Measurements from ENCODE around the gene HAUS5. TPM values are rescaled to one million over a fixed set of nuclear protein-coding genes. Genes with fewer than 3 reads are reported as not detected.
A peak's percentile ranks its signal among the peaks of the same experiment; 100 is the strongest.

HAUS5 gene
- total RNA-seq, 1 donor from 2014 or later, result 36.1 TPM

GRCh38 chr19:35623327-35624010 lies 10.9 kb downstream of the HAUS5 start:
- Mint-ChIP-seq H3K27me3 (no peaks in the 10 kb centered on the region), H3K9me3 (no peaks in the 10 kb centered on the region), H3K27ac (no peak overlapping the region), H3K4me1 (peaks cover 4% of the 10 kb centered on the region), H3K4me3 (no peak overlapping the region), H3K36me3 (ENCODE audit: low read depth) (peaks cover 29% of the 10 kb centered on the region)
- POLR2A ChIA-PET, result interaction anchor here (0.6 to 1.7 kb wide), 5 partner anchors 11 to 35 kb away, joined by 3 to 20 read pairs (median 5); partner anchors contain the start of gene HAUS5
- DNase-seq (no peak), ATAC-seq (ENCODE audit: low read depth) (no peak)
- CTCF ChIA-PET, result no interaction called here
- no peak for TF ChIP-seq CTCF (IDR thresholded peaks at IDR 0.05)
- intact Hi-C loops (cut with micrococcal nuclease), result no loop called here

- intact Hi-C loops (cut with micrococcal nuclease), result loop anchor here (1.0 to 2.0 kb wide), 5 partner anchors 16 to 89 kb away; partner anchors contain the start of genes COX6B1 and HAUS5
Observed at GRCh38 chr19:35628264-35628564, 15.7 kb downstream of the HAUS5 start.

GRCh38 chr19:35628565-35629331 lies 16.2 kb downstream of the HAUS5 start, which contains the start of gene RBM42:
TSS of gene RBM42 (plus strand) at chr19:35629036. CDS start at chr19:35629154, 118 bp downstream.
- peak; percentile 99 for ATAC-seq (ENCODE audit: low read depth)
- POLR2A ChIA-PET, result interaction anchor here (1.0 to 2.3 kb wide), 4 partner anchors 15 to 19 kb away, joined by 3 to 13 read pairs (median 6); partner anchors contain the start of genes COX6B1 and HAUS5
- intact Hi-C loops (cut with micrococcal nuclease), result loop anchor here (1.0 to 2.0 kb wide), 5 partner anchors 16 to 89 kb away; partner anchors contain the start of genes COX6B1 and HAUS5

More at GRCh38 chr19:35628264-35628564, 15.7 kb downstream of the HAUS5 start:
- ATAC-seq (ENCODE audit: low read depth), result no peak
- Mint-ChIP-seq H3K27ac (peak overlapping the region; percentile 93), H3K4me1 (peaks cover 17% of the 10 kb centered on the region), H3K27me3 (no peaks in the 10 kb centered on the region), H3K4me3 (peak overlapping the region; percentile 99), H3K9me3 (no peaks in the 10 kb centered on the region), H3K36me3 (ENCODE audit: low read depth) (peaks cover 38% of the 10 kb centered on the region)
- CTCF ChIA-PET, result no interaction called here
- POLR2A ChIA-PET, result interaction anchor here (1.0 to 2.3 kb wide), 4 partner anchors 16 to 20 kb away, joined by 3 to 13 read pairs (median 6); partner anchors contain the start of genes COX6B1 and HAUS5
- no peak for TF ChIP-seq CTCF (IDR thresholded peaks at IDR 0.05)
- DNase-seq, result no peak

GRCh38 chr19:35629332-35629633 lies 16.7 kb downstream of the HAUS5 start:
- Mint-ChIP-seq H3K9me3 (no peaks in the 10 kb centered on the region), H3K4me1 (peaks cover 17% of the 10 kb centered on the region), H3K4me3 (peak overlapping the region; percentile 99), H3K27ac (peak overlapping the region; percentile 93), H3K27me3 (no peaks in the 10 kb centered on the region), H3K36me3 (ENCODE audit: low read depth) (peaks cover 46% of the 10 kb centered on the region)
- POLR2A ChIA-PET, result interaction anchor here (0.8 to 2.3 kb wide), 4 partner anchors 11 to 19 kb away, joined by 3 to 13 read pairs (median 5); partner anchors contain the start of genes COX6B1 and HAUS5
- CTCF ChIA-PET, result no interaction called here
- no peak for DNase-seq
- TF ChIP-seq CTCF (IDR thresholded peaks at IDR 0.05), result no peak
- ATAC-seq (ENCODE audit: low read depth), result no peak
- intact Hi-C loops (cut with micrococcal nuclease), result loop anchor here (2.0 kb wide), 1 partner anchor 74 kb away; no protein-coding TSS in a partner anchor

More at GRCh38 chr19:35628565-35629331, 16.2 kb downstream of the HAUS5 start, which contains the start of gene RBM42:
- H3K9me3 Mint-ChIP-seq, result no peaks in the 10 kb centered on the region
- peaks cover 17% of the 10 kb centered on the region for H3K4me1 Mint-ChIP-seq
- CTCF ChIA-PET, result no interaction called here
- H3K4me3 Mint-ChIP-seq, result peak within 1 kb of the TSS; percentile 99
- peak; percentile 96 for DNase-seq
- TF ChIP-seq CTCF (IDR thresholded peaks at IDR 0.05), result no peak
- peak within 1 kb of the TSS; percentile 93 for H3K27ac Mint-ChIP-seq
- H3K36me3 Mint-ChIP-seq (ENCODE audit: low read depth), result peaks cover 41% of the 10 kb centered on the region
- no peaks in the 10 kb centered on the region for H3K27me3 Mint-ChIP-seq

Data from activated B cell treated with CpG ODN at 0.5 μM for 24 hours (primary cell).